ENCODE results near the gene CORO2B.

Gene CORO2B

DNA sequence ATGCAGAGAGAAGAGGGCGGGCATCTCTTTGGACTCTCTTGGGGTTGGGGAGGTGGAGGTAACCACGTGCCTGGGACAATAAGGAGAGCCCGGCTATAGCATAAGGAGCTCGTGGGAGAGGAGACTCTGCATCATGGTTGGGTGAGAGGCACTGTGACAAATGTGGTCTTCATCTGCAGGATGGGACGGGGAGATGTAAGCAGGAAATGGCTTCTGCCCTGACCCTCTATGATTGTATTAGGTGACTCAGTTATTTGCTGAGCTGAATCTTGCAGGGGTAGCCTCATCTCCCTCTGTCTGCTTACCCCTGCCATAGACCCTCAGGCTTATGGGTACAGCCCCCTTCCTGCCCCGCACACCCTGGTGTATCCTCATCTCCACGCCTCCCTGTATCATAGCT lies 48.7 kb downstream of the CORO2B start:
- DNase-seq (ENCODE audit: low read depth, low spot score): no peak
- Histone ChIP-seq H3K4me3 (no peak overlapping the region), H3K27ac (no peak overlapping the region), H3K9ac (ENCODE audit: insufficient read length) (no peak overlapping the region), H3K36me3 (ENCODE audit: insufficient read depth, low read length) (no peaks in the 10 kb centered on the region), H3K9me3 (ENCODE audit: low read depth, low read length) (no peaks in the 10 kb centered on the region)
- TF ChIP-seq FOXP2 (optimal IDR thresholded peaks at IDR 0.05; ENCODE audit: control extremely low read depth, extremely low read length, insufficient read depth) (no peak), POLR2AphosphoS5 (IDR thresholded peaks at IDR 0.05; ENCODE audit: borderline replicate concordance, low read depth, low read length) (no peak), EZH2 (IDR thresholded peaks at IDR 0.05) (no peak)

DNA sequence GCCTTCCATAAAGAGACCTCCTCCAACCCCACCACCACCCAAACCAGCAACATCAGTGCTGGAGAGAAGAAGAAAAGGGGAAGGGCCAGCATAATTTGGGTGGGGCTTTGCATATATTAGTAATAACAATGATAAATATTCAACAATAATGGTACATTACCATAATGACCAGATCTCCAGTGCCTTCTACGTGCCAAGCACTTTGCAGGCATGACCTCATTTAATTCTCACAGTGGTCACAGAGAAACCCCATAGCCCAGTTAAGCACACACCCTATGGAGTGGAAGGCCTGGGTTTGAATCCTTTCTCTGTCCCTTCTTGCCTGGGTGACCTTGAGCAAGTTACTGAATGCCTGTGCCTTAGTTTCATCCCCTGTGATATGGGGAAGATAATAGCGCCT lies 49.2 kb downstream of the CORO2B start:
- Histone ChIP-seq H3K9ac (ENCODE audit: insufficient read length) (no peak overlapping the region), H3K4me3 (no peak overlapping the region), H3K27ac (no peak overlapping the region), H3K9me3 (ENCODE audit: low read depth, low read length) (no peaks in the 10 kb centered on the region), H3K36me3 (ENCODE audit: insufficient read depth, low read length) (no peaks in the 10 kb centered on the region)
- TF ChIP-seq POLR2AphosphoS5 (IDR thresholded peaks at IDR 0.05; ENCODE audit: borderline replicate concordance, low read depth, low read length) (no peak), FOXP2 (optimal IDR thresholded peaks at IDR 0.05; ENCODE audit: control extremely low read depth, extremely low read length, insufficient read depth) (no peak), EZH2 (IDR thresholded peaks at IDR 0.05) (no peak)
- no peak for DNase-seq (ENCODE audit: low read depth, low spot score)

DNA sequence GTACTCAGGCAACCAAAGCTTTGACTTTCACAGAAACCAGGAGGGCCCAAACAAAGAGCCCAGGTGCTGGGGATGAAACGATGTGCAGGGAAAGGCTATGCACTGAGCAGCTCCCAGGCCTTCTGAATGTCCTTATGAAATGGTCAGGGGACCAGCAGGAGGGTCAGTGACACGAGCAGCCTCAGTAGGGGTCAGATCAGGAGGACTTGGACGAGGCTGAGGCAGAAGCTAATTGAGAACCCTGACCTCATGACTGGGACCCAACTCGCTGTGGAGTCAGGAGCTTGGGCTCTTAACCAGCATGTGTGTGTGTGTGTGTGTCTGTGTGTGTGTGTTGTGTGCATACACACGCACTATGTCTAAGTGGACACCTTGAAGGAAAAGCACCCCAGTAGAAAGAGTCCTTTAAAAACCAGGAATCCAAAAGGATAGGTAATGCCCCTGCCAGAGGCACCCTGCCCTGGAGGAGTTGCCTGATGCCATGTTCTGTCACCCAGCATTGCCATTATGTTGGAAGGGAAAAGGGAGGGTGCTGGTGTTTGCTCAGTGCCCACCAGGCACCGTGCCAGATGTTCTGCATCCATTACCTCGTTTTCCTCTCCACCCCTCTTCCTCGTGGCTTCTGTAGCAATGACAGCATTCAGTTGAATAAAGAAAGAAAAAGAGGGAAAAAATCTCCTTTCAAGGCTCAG lies 50.9 kb downstream of the CORO2B start:
- TF ChIP-seq FOXP2 (optimal IDR thresholded peaks at IDR 0.05; ENCODE audit: control extremely low read depth, extremely low read length, insufficient read depth) (no peak), POLR2AphosphoS5 (IDR thresholded peaks at IDR 0.05; ENCODE audit: borderline replicate concordance, low read depth, low read length) (no peak)
- Histone ChIP-seq H3K36me3 (ENCODE audit: insufficient read depth, low read length) (no peaks in the 10 kb centered on the region), H3K4me3 (no peak overlapping the region), H3K9me3 (ENCODE audit: low read depth, low read length) (no peaks in the 10 kb centered on the region), H3K9ac (ENCODE audit: insufficient read length) (no peak overlapping the region), H3K27ac (no peak overlapping the region)
- no peak for DNase-seq (ENCODE audit: low read depth, low spot score)

DNA sequence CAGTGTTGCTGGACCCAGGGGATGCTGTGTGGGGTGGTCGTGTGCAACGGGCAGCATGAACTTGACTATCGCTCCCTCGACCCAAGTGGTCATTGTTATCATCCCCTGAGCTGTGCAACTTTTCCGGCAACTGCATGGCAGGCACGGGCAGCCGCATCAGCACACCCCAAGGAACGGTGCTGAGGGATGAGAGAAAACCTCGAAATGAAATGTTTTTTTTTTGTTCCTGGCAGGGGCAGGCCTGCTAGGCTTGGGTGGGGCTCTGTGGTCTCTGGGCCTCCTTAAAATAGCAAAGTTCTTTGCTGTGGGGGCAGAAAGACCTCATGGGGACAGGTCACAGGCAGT lies 51.4 kb downstream of the CORO2B start:
- H3K4me3 ChIP-seq: no peak overlapping the region
- DNase-seq (ENCODE audit: low read depth, low spot score): no peak
- no peak overlapping the region for H3K9ac ChIP-seq (ENCODE audit: insufficient read length)
- no peaks in the 10 kb centered on the region for H3K9me3 ChIP-seq (ENCODE audit: low read depth, low read length)
- H3K36me3 ChIP-seq (ENCODE audit: insufficient read depth, low read length): no peaks in the 10 kb centered on the region
- TF ChIP-seq POLR2AphosphoS5 (IDR thresholded peaks at IDR 0.05; ENCODE audit: borderline replicate concordance, low read depth, low read length) (no peak), EZH2 (IDR thresholded peaks at IDR 0.05) (no peak), FOXP2 (optimal IDR thresholded peaks at IDR 0.05; ENCODE audit: control extremely low read depth, extremely low read length, insufficient read depth) (no peak)
- no peak overlapping the region for H3K27ac ChIP-seq

DNA sequence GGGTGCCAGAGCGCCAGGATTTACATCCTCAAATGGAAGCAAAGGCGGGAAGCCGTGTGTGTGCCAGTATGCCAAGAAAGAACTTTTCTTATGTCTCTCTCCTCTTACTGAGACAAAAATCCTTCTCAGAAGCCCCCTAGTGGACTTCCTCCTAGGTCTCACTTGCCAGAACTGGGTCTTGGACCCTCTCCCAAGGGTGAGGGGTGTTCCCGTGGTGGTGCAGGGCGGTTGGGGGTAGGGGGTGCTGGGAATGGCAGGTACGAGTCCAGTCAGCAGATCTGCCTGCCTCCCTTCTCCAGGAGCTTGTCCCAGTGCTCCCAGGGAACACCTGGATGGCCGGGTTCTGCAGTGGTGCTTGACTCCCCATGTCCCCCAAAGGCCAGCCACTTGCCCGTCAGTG lies 52.0 kb downstream of the CORO2B start:
- TF ChIP-seq POLR2AphosphoS5 (IDR thresholded peaks at IDR 0.05; ENCODE audit: borderline replicate concordance, low read depth, low read length) (no peak), FOXP2 (optimal IDR thresholded peaks at IDR 0.05; ENCODE audit: control extremely low read depth, extremely low read length, insufficient read depth) (no peak), EZH2 (IDR thresholded peaks at IDR 0.05) (no peak)
- DNase-seq (ENCODE audit: low read depth, low spot score): no peak
- no peak overlapping the region for H3K27ac ChIP-seq
- H3K4me3 ChIP-seq: no peak overlapping the region
- H3K9ac ChIP-seq (ENCODE audit: insufficient read length): no peak overlapping the region
- H3K9me3 ChIP-seq (ENCODE audit: low read depth, low read length): no peaks in the 10 kb centered on the region
- H3K36me3 ChIP-seq (ENCODE audit: insufficient read depth, low read length): no peaks in the 10 kb centered on the region

DNA sequence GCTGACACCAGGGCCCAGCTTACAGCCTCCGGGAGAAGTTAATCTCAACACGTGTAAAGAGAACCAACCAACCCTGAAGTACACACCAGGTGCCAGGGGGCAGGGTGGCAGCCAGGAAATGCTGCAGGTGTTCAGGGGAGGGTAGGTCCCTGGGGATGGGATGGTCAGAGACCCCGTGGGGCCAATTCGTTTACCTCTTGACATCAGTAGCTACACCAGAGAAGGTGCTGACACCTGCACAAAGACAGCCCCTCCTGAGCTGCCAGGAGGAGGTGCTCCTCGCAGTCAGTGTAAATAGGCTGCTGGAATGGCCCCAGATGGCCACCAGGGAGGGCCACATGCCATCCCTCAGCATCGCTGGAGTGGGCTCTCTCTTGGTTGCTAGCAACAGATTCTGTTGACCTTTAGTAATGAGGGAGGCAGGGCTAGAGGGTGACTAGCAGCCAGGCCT lies 52.8 kb downstream of the CORO2B start:
- no peak overlapping the region for H3K27ac ChIP-seq

DNA sequence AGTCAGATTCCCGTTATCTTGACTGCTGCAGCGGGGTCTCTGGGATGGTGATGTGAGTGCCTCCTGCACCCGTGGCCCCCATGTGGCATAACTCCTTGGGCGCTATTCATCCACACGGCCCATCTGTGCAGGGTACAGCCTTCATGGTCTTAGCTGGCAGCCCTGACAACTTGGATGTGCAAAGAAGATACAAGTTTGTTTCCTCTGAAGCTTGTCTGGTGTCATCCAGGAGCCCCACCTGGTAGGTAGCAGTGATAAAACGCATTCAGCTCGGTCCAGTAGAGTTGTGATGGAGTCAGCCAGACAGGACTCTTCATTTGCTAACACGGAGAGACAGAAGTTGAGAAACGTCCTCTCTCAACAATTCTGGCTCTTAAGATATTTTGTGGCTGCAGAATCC lies 53.3 kb downstream of the CORO2B start:
- Histone ChIP-seq H3K9me3 (ENCODE audit: low read depth, low read length) (no peaks in the 10 kb centered on the region), H3K4me3 (no peak overlapping the region), H3K27ac (no peak overlapping the region), H3K36me3 (ENCODE audit: insufficient read depth, low read length) (no peaks in the 10 kb centered on the region), H3K9ac (ENCODE audit: insufficient read length) (no peak overlapping the region)
- TF ChIP-seq POLR2AphosphoS5 (IDR thresholded peaks at IDR 0.05; ENCODE audit: borderline replicate concordance, low read depth, low read length) (no peak), EZH2 (IDR thresholded peaks at IDR 0.05) (no peak), FOXP2 (optimal IDR thresholded peaks at IDR 0.05; ENCODE audit: control extremely low read depth, extremely low read length, insufficient read depth) (no peak)
- DNase-seq (ENCODE audit: low read depth, low spot score): no peak

More for the DNA sequence above, 52.8 kb downstream of the CORO2B start:
- DNase-seq (ENCODE audit: low read depth, low spot score): no peak
- no peak overlapping the region for H3K9ac ChIP-seq (ENCODE audit: insufficient read length)
- H3K9me3 ChIP-seq (ENCODE audit: low read depth, low read length): no peaks in the 10 kb centered on the region
- TF ChIP-seq EZH2 (IDR thresholded peaks at IDR 0.05) (no peak), FOXP2 (optimal IDR thresholded peaks at IDR 0.05; ENCODE audit: control extremely low read depth, extremely low read length, insufficient read depth) (no peak), POLR2AphosphoS5 (IDR thresholded peaks at IDR 0.05; ENCODE audit: borderline replicate concordance, low read depth, low read length) (no peak)
- no peaks in the 10 kb centered on the region for H3K36me3 ChIP-seq (ENCODE audit: insufficient read depth, low read length)
- no peak overlapping the region for H3K4me3 ChIP-seq

DNA sequence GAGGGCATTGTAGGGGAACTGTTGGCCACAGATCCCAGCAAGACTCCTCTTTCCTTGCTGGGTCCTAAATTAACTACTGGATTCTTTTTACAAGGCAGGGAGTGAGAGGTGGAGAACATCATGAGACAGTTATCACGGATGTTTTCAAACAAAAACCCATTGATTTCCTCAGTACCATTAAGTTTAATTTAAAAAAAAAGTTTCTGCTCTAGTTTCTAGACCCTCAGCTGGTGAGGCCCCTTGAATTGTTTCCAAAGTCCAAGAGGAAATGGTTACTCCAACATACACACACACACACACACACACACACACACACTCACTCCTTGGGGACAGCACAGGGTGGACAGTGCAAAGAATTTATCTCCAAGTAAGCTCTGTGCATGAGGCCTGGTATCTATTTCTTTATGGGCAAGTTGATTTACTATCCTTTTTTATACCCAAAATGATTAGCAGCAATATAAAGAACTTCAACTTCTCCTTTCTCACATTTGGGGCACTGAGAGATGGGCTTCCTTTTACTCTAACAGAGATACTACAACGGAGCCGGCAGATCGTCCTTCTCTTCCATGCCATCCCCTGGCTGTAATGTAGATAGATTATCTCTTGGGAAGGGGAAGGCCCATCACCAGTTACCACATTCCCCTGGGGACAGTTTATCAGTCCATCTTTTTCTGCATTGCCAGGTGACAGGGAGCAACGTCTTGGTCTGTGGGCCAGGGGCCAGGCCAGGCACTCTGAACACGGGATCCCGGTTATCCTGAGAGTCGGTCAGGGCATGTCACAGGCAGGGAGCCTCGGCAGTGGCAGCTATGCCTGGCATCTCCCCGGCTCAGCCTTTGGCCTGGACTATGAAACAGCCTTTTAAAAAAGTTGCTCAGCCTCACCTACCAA lies 54.7 kb downstream of the CORO2B start:
- no peak for DNase-seq (ENCODE audit: low read depth, low spot score)
- TF ChIP-seq FOXP2 (optimal IDR thresholded peaks at IDR 0.05; ENCODE audit: control extremely low read depth, extremely low read length, insufficient read depth): no peak
- no peak for TF ChIP-seq EZH2 (IDR thresholded peaks at IDR 0.05)
- no peak for TF ChIP-seq POLR2AphosphoS5 (IDR thresholded peaks at IDR 0.05; ENCODE audit: borderline replicate concordance, low read depth, low read length)
- no peaks in the 10 kb centered on the region for H3K9me3 ChIP-seq (ENCODE audit: low read depth, low read length)
- H3K27ac ChIP-seq: no peak overlapping the region
- no peaks in the 10 kb centered on the region for H3K36me3 ChIP-seq (ENCODE audit: insufficient read depth, low read length)
- H3K9ac ChIP-seq (ENCODE audit: insufficient read length): no peak overlapping the region
- H3K4me3 ChIP-seq: no peak overlapping the region

All from SK-N-MC (cell line).